IMR-90 (cell line): ENCODE results near the gene JPH3. TPM values are rescaled to one million over a fixed set of nuclear protein-coding genes. Genes with fewer than 3 reads are reported as not detected.

Experiments used
- ATAC-seq: fragments of 200-7000 bp; cut with Tn5 transposase; 2 replicates; pipeline ENCODE4 v1.9.1; 2020; ENCODE audit warnings: low read depth, mild to moderate bottlenecking, moderate library complexity
- BruUV-seq: library from RNA; stranded (reverse); fragments of 400-500 nt; replicated peaks from 2 replicates; lab custom pipeline; 2021; lab: Mats Ljungman, UMichigan
- CTCF ChIA-PET: fragments of 300-600 bp; formaldehyde crosslinking; extraction: SDS; loops from one replicate; lab custom pipeline; 2021; ENCODE audit warnings: antibody characterized with exemption; lab: Yijun Ruan, JAX
- POLR2A ChIA-PET: fragments of 300-600 bp; sonication (Branson Sonifier 250); formaldehyde crosslinking; loops from one replicate; lab custom pipeline; 2022; ENCODE audit warnings: antibody characterized with exemption; ENCODE audit not compliant: unreplicated experiment; lab: Charles Lee
- DNase-seq: peaks from one replicate; pipeline ENCODE4 v3.0.0; 2013
- H2AFZ ChIP-seq: replicated peaks from 2 replicates; pipeline ENCODE3; 2013; ENCODE audit warnings: low read length, mild to moderate bottlenecking; ENCODE audit not compliant: poor library complexity
- H2AK5ac ChIP-seq: 2 replicates; pipeline ENCODE4 v1.6.1; 2013; ENCODE audit warnings: low read depth, low read length, inconsistent platforms
- H2AK9ac ChIP-seq: replicated peaks from 2 replicates; pipeline ENCODE3; 2013; ENCODE audit warnings: mild to moderate bottlenecking, low read depth, low read length, moderate library complexity; ENCODE audit not compliant: poor library complexity
- H2BK120ac ChIP-seq: 2 replicates; pipeline ENCODE4 v1.6.1; 2013; ENCODE audit warnings: low read depth, low read length, inconsistent platforms
- H2BK15ac ChIP-seq: 3 replicates; pipeline ENCODE4 v1.6.1; 2013; ENCODE audit warnings: low read depth, low read length, inconsistent platforms
- H2BK20ac ChIP-seq: 2 replicates; pipeline ENCODE4 v1.6.1; 2013; ENCODE audit warnings: low read depth, mild to moderate bottlenecking, inconsistent platforms, low read length, moderate library complexity
- H2BK5ac ChIP-seq: 2 replicates; pipeline ENCODE4 v1.6.1; 2013; ENCODE audit warnings: mild to moderate bottlenecking, low read depth, low read length, inconsistent platforms; ENCODE audit not compliant: poor library complexity, severe bottlenecking
- H3K14ac ChIP-seq: replicated peaks from 2 replicates; pipeline ENCODE4 v1.6.1; 2013; ENCODE audit warnings: low read depth, low read length, inconsistent platforms
- H3K18ac ChIP-seq: 2 replicates; pipeline ENCODE4 v1.6.1; 2013; ENCODE audit warnings: low read depth, low read length, control low read depth
- H3K23ac ChIP-seq: 2 replicates; pipeline ENCODE4 v1.6.1; 2013; ENCODE audit warnings: low read depth, low read length, inconsistent platforms
- H3K27ac ChIP-seq: 2 replicates; pipeline ENCODE4 v1.5.1; 2013; ENCODE audit warnings: mild to moderate bottlenecking, control low read depth, low read length; ENCODE audit not compliant: insufficient read depth
- H3K27me3 ChIP-seq: 2 replicates; pipeline ENCODE4 v1.6.1; 2013; ENCODE audit warnings: low read length; ENCODE audit not compliant: control insufficient read depth, insufficient read depth
- H3K36me3 ChIP-seq: 2 replicates; pipeline ENCODE4 v1.6.1; 2013; ENCODE audit warnings: low read length, mixed read lengths; ENCODE audit not compliant: control insufficient read depth, insufficient read depth
- H3K4ac ChIP-seq: 2 replicates; pipeline ENCODE4 v1.6.1; 2013; ENCODE audit warnings: low read depth, low read length, inconsistent platforms
- H3K4me1 ChIP-seq: 2 replicates; pipeline ENCODE4 v1.6.1; 2013; ENCODE audit warnings: low read length, mixed read lengths; ENCODE audit not compliant: control insufficient read depth, insufficient read depth
- H3K4me2 ChIP-seq: 2 replicates; pipeline ENCODE4 v1.6.1; 2013; ENCODE audit warnings: low read depth, mild to moderate bottlenecking, control low read depth, low read length, moderate library complexity
- H3K4me3 ChIP-seq: 2 replicates; pipeline ENCODE4 v1.5.1; 2013; ENCODE audit warnings: low read depth, mild to moderate bottlenecking, control low read depth, low read length, moderate library complexity; ENCODE audit not compliant: insufficient read depth
- H3K56ac ChIP-seq: 2 replicates; pipeline ENCODE4 v1.6.1; 2013; ENCODE audit warnings: low read length, inconsistent platforms; ENCODE audit not compliant: insufficient read depth; ENCODE audit errors: extremely low read depth
- H3K79me1 ChIP-seq, 2 experiments: 2 replicates each; pipeline ENCODE4 v1.6.1; 2013; ENCODE audit warnings: low read length in 2 of 2, inconsistent platforms in 1 of 2, low read depth in 1 of 2
- H3K9ac ChIP-seq: 2 replicates; pipeline ENCODE4 v1.6.1; 2013; ENCODE audit warnings: low read depth, low read length, control low read depth
- H3K9me1 ChIP-seq: 2 replicates; pipeline ENCODE4 v1.6.1; 2013; ENCODE audit warnings: low read length, inconsistent platforms; ENCODE audit not compliant: insufficient read depth
- H3K9me3 ChIP-seq: 2 replicates; pipeline ENCODE4 v1.6.1; 2013; ENCODE audit warnings: low read length; ENCODE audit not compliant: control insufficient read depth, insufficient read depth
- H4K20me1 ChIP-seq: 2 replicates; pipeline ENCODE4 v1.6.1; 2013; ENCODE audit warnings: low read length, inconsistent platforms; ENCODE audit not compliant: insufficient read depth
- H4K5ac ChIP-seq: 2 replicates; pipeline ENCODE4 v1.6.1; 2013; ENCODE audit warnings: mild to moderate bottlenecking, low read depth, low read length, control low read depth
- H4K8ac ChIP-seq, 2 experiments: 2 replicates each; pipeline ENCODE4 v1.6.1; 2013; ENCODE audit warnings: low read depth in 2 of 2, low read length in 2 of 2, control low read depth in 1 of 2, inconsistent platforms in 1 of 2
- H4K91ac ChIP-seq: 2 replicates; pipeline ENCODE4 v1.6.1; 2013; ENCODE audit warnings: low read depth, low read length, inconsistent platforms; ENCODE audit not compliant: insufficient read depth
- BHLHE40 ChIP-seq: fragments of 150-350 bp; IDR thresholded peaks from 2 replicates; pipeline ENCODE4 v1.6.1; 2016; ENCODE audit warnings: mild to moderate bottlenecking, low read depth, low read length
- CEBPB ChIP-seq: IDR thresholded peaks from 2 replicates; pipeline ENCODE4 v1.6.1; 2012; ENCODE audit warnings: low read depth, low read length, improper control_type of control experiment
- CHD1 ChIP-seq: IDR thresholded peaks from 2 replicates; pipeline ENCODE4 v1.6.1; 2012; ENCODE audit warnings: low read depth, low read length, improper control_type of control experiment
- CTCF ChIP-seq: conservative IDR thresholded peaks from 2 replicates; pipeline ENCODE4 v1.5.1; 2012; ENCODE audit warnings: mild to moderate bottlenecking, low read depth, low read length, improper control_type of control experiment
- ELK1 ChIP-seq: fragments of 150-350 bp; IDR thresholded peaks from 2 replicates; pipeline ENCODE4 v1.6.1; 2016; ENCODE audit warnings: low read depth, mild to moderate bottlenecking, low read length, moderate library complexity, borderline replicate concordance
- FOS ChIP-seq: fragments of 150-350 bp; IDR thresholded peaks from 2 replicates; pipeline ENCODE4 v1.6.1; 2016; ENCODE audit warnings: low read depth, low read length
- MAFK ChIP-seq: IDR thresholded peaks from 2 replicates; pipeline ENCODE4 v1.6.1; 2012; ENCODE audit warnings: low read depth, low read length, improper control_type of control experiment
- MXI1 ChIP-seq: IDR thresholded peaks from 2 replicates; pipeline ENCODE4 v1.6.1; 2012; ENCODE audit warnings: low read depth, mild to moderate bottlenecking, low read length, moderate library complexity, borderline replicate concordance
- NFE2L2 ChIP-seq: fragments of 150-350 bp; IDR thresholded peaks from 2 replicates; pipeline ENCODE4 v1.6.1; 2016; ENCODE audit warnings: low read depth, mild to moderate bottlenecking, low read length
- POLR2A ChIP-seq: IDR thresholded peaks from 2 replicates; pipeline ENCODE4 v1.6.1; 2012; ENCODE audit warnings: mild to moderate bottlenecking, low read depth, low read length
- RAD21 ChIP-seq: IDR thresholded peaks from 2 replicates; pipeline ENCODE4 v1.6.1; 2012; ENCODE audit warnings: low read length, improper control_type of control experiment
- RCOR1 ChIP-seq: IDR thresholded peaks from 2 replicates; pipeline ENCODE4 v1.6.1; 2012; ENCODE audit warnings: mild to moderate bottlenecking, low read length, improper control_type of control experiment; ENCODE audit not compliant: insufficient replicate concordance
- RFX5 ChIP-seq: IDR thresholded peaks from 2 replicates; pipeline ENCODE4 v1.8.0; 2012; ENCODE audit warnings: low read depth, mild to moderate bottlenecking, low read length, moderate library complexity
- SMC3 ChIP-seq: fragments of 150-350 bp; IDR thresholded peaks from 2 replicates; pipeline ENCODE4 v1.6.1; 2016; ENCODE audit warnings: low read depth, mild to moderate bottlenecking, antibody characterized with exemption, low read length, moderate library complexity
- USF2 ChIP-seq: fragments of 150-350 bp; IDR thresholded peaks from 2 replicates; pipeline ENCODE4 v1.6.1; 2017; ENCODE audit warnings: mild to moderate bottlenecking, antibody characterized with exemption, low read length, low read depth
- WGBS, 2 experiments: methylation state at CpG; one replicate each; pipeline versions ENCODE4 v1.1.5 to v1.1.7; 2013; ENCODE audit warnings: missing lambda C conversion rate in 2 of 2; ENCODE audit not compliant: insufficient read length in 1 of 2; ENCODE audit errors: extremely low coverage in 2 of 2; 5-methylcytosine and 5-hydroxymethylcytosine counted together
- dilution Hi-C: fragments of 300-500 bp; cut with HindIII; formaldehyde crosslinking; loops from one replicate; pipeline ENCODE4 v1.14.3; 2018; ENCODE audit warnings: low sequenced_read_pairs; ENCODE audit not compliant: unreplicated experiment
- in situ Hi-C: fragments of 300-500 bp; cut with MboI; formaldehyde crosslinking; loops from 3 replicates; pipeline ENCODE4 v1.14.3; 2019; ENCODE audit warnings: low sequenced_read_pairs, inconsistent platforms, mixed read lengths
- intact Hi-C: fragments of 100-400 bp; cut with micrococcal nuclease; formaldehyde crosslinking; loops from 2 replicates; pipeline ENCODE4 v1.10.0; 2022
- polyA plus RNA-seq, 3 experiments: library from polyadenylated mRNA; depleted of rRNA; stranded (reverse); fragments of >200 nt; gene quantifications; 2 replicates each; pipeline ENCODE4 v1.2.3, GENCODE V29; 2012; ENCODE audit warnings: low replicate concordance in 1 of 3
- total RNA-seq: library from RNA; depleted of rRNA; stranded (reverse); fragments of >200 nt; gene quantifications from 2 replicates; pipeline ENCODE4 v1.2.3, GENCODE V29; 2012

Gene JPH3
- total and polyA plus RNA-seq, 2 of the 4 experiments (the other 2 are of a cell fraction), result 0.03 TPM; not detected in 1

GRCh38 chr16:87562201-87562600 lies 40.1 kb upstream of the JPH3 start (continued):
- no peak for TF ChIP-seq CTCF
- no peak for TF ChIP-seq CHD1

- dilution Hi-C loops, result no loop called here
- H3K4ac ChIP-seq, result no peak overlapping the region
- POLR2A ChIA-PET, result no interaction called here
- TF ChIP-seq CHD1 (no peak), ELK1 (no peak), USF2 (no peak), RAD21 (no peak), POLR2A (no peak), RCOR1 (no peak), SMC3 (no peak), MXI1 (no peak), FOS (no peak), NFE2L2 (no peak), BHLHE40 (no peak), RFX5 (no peak), CEBPB (no peak), MAFK (no peak)
Observed at GRCh38 chr16:87563022-87563421, 39.3 kb upstream of the JPH3 start.

More at GRCh38 chr16:87563022-87563421, 39.3 kb upstream of the JPH3 start:
- H3K18ac ChIP-seq, result no peak overlapping the region
- H3K14ac ChIP-seq, result no peak overlapping the region
- ATAC-seq (no peak), DNase-seq (no peak)
- H3K9me3 ChIP-seq, result no peaks in the 10 kb centered on the region
- no peak overlapping the region for H3K27ac ChIP-seq
- no peak overlapping the region for H2BK5ac ChIP-seq
- no peak overlapping the region for H2AK5ac ChIP-seq
- CTCF ChIA-PET, result interaction anchor here (1.8 kb wide), 1 partner anchor 8 kb away, joined by 7 read pairs; no protein-coding TSS in a partner anchor
- H3K36me3 ChIP-seq, result no peaks in the 10 kb centered on the region
- H3K56ac ChIP-seq, result no peak overlapping the region
- H3K4me3 ChIP-seq, result no peak overlapping the region
- no peak overlapping the region for H2BK15ac ChIP-seq
- H3K27me3 ChIP-seq, result peaks cover 12% of the 10 kb centered on the region
- no peak overlapping the region for H3K4me2 ChIP-seq
- H2BK120ac ChIP-seq, result no peak overlapping the region
- intact Hi-C loops, result no loop called here
- H3K9me1 ChIP-seq, result no peaks in the 10 kb centered on the region
- WGBS, 2 experiments, result no CpG with 5 or more reads among the region's 6 CpGs
- no peak overlapping the region for H3K9ac ChIP-seq
- no peak overlapping the region for H2AFZ ChIP-seq
- H3K23ac ChIP-seq, result no peak overlapping the region
- no peaks in the 10 kb centered on the region for H4K20me1 ChIP-seq
- no TSS peak for BruUV-seq
- H2BK20ac ChIP-seq, result no peak overlapping the region
- H4K91ac ChIP-seq, result no peak overlapping the region
- no peaks in the 10 kb centered on the region for H3K79me1 ChIP-seq
- H2AK9ac ChIP-seq, result no peak overlapping the region
- in situ Hi-C loops, result no loop called here
- no peaks in the 10 kb centered on the region for H3K4me1 ChIP-seq
- no peak overlapping the region for H4K8ac ChIP-seq
- H4K5ac ChIP-seq, result no peak overlapping the region
